Measurements from ENCODE around the gene AIG1.

GRCh38 chr6:143227675-143228074, 167.0 kb downstream of the AIG1 start:
- TF ChIP-seq FOS (IDR thresholded peaks at IDR 0.05; ENCODE audit: low read depth, low read length) (no peak), CTCF (conservative IDR thresholded peaks at IDR 0.05; ENCODE audit: low read depth, low read length) (no peak), RCOR1 (IDR thresholded peaks at IDR 0.05; ENCODE audit: insufficient replicate concordance, low read length) (no peak), USF2 (IDR thresholded peaks at IDR 0.05; ENCODE audit: low read depth, low read length) (no peak), POLR2A (IDR thresholded peaks at IDR 0.05; ENCODE audit: low read depth, low read length) (no peak), MAZ (IDR thresholded peaks at IDR 0.05; ENCODE audit: borderline replicate concordance, low read depth, low read length) (no peak), SMC3 (IDR thresholded peaks at IDR 0.05; ENCODE audit: low read depth, low read length) (no peak), NFE2L2 (IDR thresholded peaks at IDR 0.05; ENCODE audit: low read depth, low read length) (no peak; the same call in 1 of the 2 replicates), CHD1 (IDR thresholded peaks at IDR 0.05; ENCODE audit: low read depth, low read length) (no peak), ELK1 (IDR thresholded peaks at IDR 0.05; ENCODE audit: borderline replicate concordance, low read depth, low read length) (no peak), CEBPB (IDR thresholded peaks at IDR 0.05; ENCODE audit: low read depth, low read length) (no peak), MXI1 (IDR thresholded peaks at IDR 0.05; ENCODE audit: borderline replicate concordance, low read depth, low read length) (no peak), RAD21 (IDR thresholded peaks at IDR 0.05; ENCODE audit: low read length) (no peak)
